ENCODE results near the gene CAPN12. TPM values are rescaled to one million over a fixed set of nuclear protein-coding genes. Genes with fewer than 3 reads are reported as not detected.
"Not testable (repeated sequence)": the region's sequence is repeated elsewhere in the genome, so short reads cannot be mapped to it uniquely, and the experiment has no call there.

The CAPN12 gene
- total RNA-seq, 1 experiment from 2014 or later: 0.69 TPM

GRCh38 chr19:38788478-38789243 is 44.4 kb upstream of the CAPN12 start, which contains the start of gene LGALS7B:
Gene LGALS7B (plus strand): TSS chr19:38789200. CDS start chr19:38789227, 27 bp downstream.
- no peak within 1 kb of the TSS for H3K4me3 ChIP-seq (ENCODE audit: low read depth, low read length, poor library complexity, severe bottlenecking)
- intact Hi-C loops (cut with micrococcal nuclease; ENCODE audit: unreplicated experiment): no loop called here
- ChIA-PET CTCF (no interaction called here), POLR2A (ENCODE audit: low non-redundant PET) (no interaction called here)
- peaks cover 9% of the 10 kb centered on the region for H3K4me1 ChIP-seq (ENCODE audit: insufficient read depth, low read length, poor library complexity, severe bottlenecking)
- BruUV-seq (replicated peaks): no TSS peak
- DNase-seq (ENCODE audit: low spot score): no peak
- no peaks in the 10 kb centered on the region for H3K36me3 ChIP-seq (ENCODE audit: insufficient read depth, low read length, poor library complexity, severe bottlenecking)
- no peaks in the 10 kb centered on the region for H3K9me3 ChIP-seq (ENCODE audit: low read depth, low read length, poor library complexity, severe bottlenecking)
- no peaks in the 10 kb centered on the region for H3K27me3 ChIP-seq (replicated peaks; ENCODE audit: insufficient read depth, low read depth, low read length, poor library complexity)
- no peak within 1 kb of the TSS for H3K27ac ChIP-seq (ENCODE audit: low read depth, low read length, poor library complexity, severe bottlenecking)
- no peak for TF ChIP-seq EZH2 (IDR thresholded peaks at IDR 0.05; ENCODE audit: borderline replicate concordance, low read depth, low read length, poor library complexity, severe bottlenecking)
- TF ChIP-seq CTCF (conservative IDR thresholded peaks at IDR 0.05; ENCODE audit: low read depth, low read length): no peak

DNA sequence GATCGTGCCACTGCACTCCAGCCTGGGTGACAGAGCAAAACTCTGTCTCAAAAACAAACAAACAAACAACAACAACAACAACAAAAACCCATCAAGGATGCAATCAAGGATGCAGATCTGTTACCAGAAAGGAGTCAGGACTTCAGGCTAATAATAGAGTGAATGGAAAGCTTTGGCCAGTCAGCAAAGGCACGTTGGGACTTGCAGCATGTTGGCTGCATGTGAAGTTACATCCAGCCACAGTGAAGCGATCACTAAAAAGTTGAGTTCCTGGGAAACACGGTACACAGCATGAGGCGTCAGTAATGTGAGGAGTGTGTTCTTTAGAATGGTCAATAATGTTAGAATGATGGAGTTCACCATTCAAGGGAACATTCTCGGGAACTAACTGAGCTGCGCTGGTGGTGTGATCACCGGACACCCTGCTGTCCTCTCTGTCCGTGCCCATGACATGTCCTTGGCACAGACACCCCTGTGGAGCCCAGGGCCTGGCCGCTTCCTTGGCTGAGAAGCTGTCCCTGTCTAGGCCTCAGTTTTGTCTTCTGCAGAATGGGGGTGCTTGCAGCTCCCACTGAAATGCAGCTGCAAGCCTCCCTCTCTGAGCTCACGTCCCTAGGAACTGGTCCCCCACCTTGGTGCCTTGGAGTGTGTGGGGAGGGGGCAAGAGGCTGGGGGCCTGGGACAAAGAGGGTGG is 42.4 kb upstream of the CAPN12 start:
- POLR2A ChIA-PET (ENCODE audit: low non-redundant PET): no interaction called here
- no peak for DNase-seq (ENCODE audit: low spot score)
- intact Hi-C loops (cut with micrococcal nuclease; ENCODE audit: unreplicated experiment): no loop called here
- H3K4me1 ChIP-seq (ENCODE audit: insufficient read depth, low read length, poor library complexity, severe bottlenecking): no peaks in the 10 kb centered on the region
- no peaks in the 10 kb centered on the region for H3K27me3 ChIP-seq (replicated peaks; ENCODE audit: insufficient read depth, low read depth, low read length, poor library complexity)
- no peaks in the 10 kb centered on the region for H3K9me3 ChIP-seq (ENCODE audit: low read depth, low read length, poor library complexity, severe bottlenecking)
- TF ChIP-seq CTCF (conservative IDR thresholded peaks at IDR 0.05; ENCODE audit: low read depth, low read length) (no peak), EZH2 (IDR thresholded peaks at IDR 0.05; ENCODE audit: borderline replicate concordance, low read depth, low read length, poor library complexity, severe bottlenecking) (no peak)
- CTCF ChIA-PET: no interaction called here
- no TSS peak for BruUV-seq (replicated peaks)
- no peak overlapping the region for H3K27ac ChIP-seq (ENCODE audit: low read depth, low read length, poor library complexity, severe bottlenecking)
- no peak overlapping the region for H3K4me3 ChIP-seq (ENCODE audit: low read depth, low read length, poor library complexity, severe bottlenecking)
- no peaks in the 10 kb centered on the region for H3K36me3 ChIP-seq (ENCODE audit: insufficient read depth, low read length, poor library complexity, severe bottlenecking)

DNA sequence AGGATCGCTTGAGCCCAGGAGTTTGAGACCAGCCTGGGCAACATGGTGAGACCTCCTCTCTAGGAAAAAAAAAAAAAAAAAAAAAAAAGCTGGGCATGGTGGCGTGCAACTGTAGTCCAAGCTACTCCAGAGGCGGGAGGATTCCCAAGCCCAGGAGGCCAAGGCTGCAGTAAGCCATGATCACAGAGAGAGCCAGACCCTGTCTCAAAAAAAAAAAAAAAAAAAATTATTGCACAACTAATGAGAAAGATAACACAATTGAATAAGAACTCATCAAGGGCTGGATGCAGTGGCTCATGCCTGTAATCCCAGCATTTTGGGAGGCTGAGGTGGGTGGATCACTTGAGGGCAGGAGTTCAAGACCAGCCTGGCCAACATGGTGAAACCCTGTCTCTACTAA is 41.8 kb upstream of the CAPN12 start:
- H3K9me3 ChIP-seq (ENCODE audit: low read depth, low read length, poor library complexity, severe bottlenecking); H3K27me3 ChIP-seq (replicated peaks; ENCODE audit: insufficient read depth, low read depth, low read length, poor library complexity); H3K4me3 ChIP-seq (ENCODE audit: low read depth, low read length, poor library complexity, severe bottlenecking); intact Hi-C loops (cut with micrococcal nuclease; ENCODE audit: unreplicated experiment); CTCF ChIA-PET; H3K27ac ChIP-seq (ENCODE audit: low read depth, low read length, poor library complexity, severe bottlenecking); POLR2A ChIA-PET (ENCODE audit: low non-redundant PET); BruUV-seq (replicated peaks); H3K4me1 ChIP-seq (ENCODE audit: insufficient read depth, low read length, poor library complexity, severe bottlenecking); H3K36me3 ChIP-seq (ENCODE audit: insufficient read depth, low read length, poor library complexity, severe bottlenecking); DNase-seq (ENCODE audit: low spot score): not testable (repeated sequence)
